ENCODE data around the gene KCNJ9.

The KCNJ9 gene

GRCh38 chr1:160092366-160093068, 11.2 kb downstream of the KCNJ9 start:
- in situ Hi-C loops (cut with HindIII; ENCODE audit: low pct_ligation_motif_present, low sequenced_read_pairs), result no loop called here
- Histone ChIP-seq H3K27me3 (replicated peaks) (no peaks in the 10 kb centered on the region), H3K27ac (no peak overlapping the region), H3K36me3 (replicated peaks) (no peaks in the 10 kb centered on the region), H3K4me3 (ENCODE audit: low read depth, low read length) (no peak overlapping the region)
- TF ChIP-seq CTCF (IDR thresholded peaks at IDR 0.05; ENCODE audit: low read depth, low read length, missing control alignments), result no peak
- DNase-seq, result no peak

GRCh38 chr1:160093069-160093395, 11.7 kb downstream of the KCNJ9 start:
- no peak for TF ChIP-seq CTCF (IDR thresholded peaks at IDR 0.05; ENCODE audit: low read depth, low read length, missing control alignments)
- DNase-seq, result no peak
- H3K4me3 ChIP-seq (ENCODE audit: low read depth, low read length), result no peak overlapping the region
- no peak overlapping the region for H3K27ac ChIP-seq
- H3K36me3 ChIP-seq (replicated peaks), result no peaks in the 10 kb centered on the region
- in situ Hi-C loops (cut with HindIII; ENCODE audit: low pct_ligation_motif_present, low sequenced_read_pairs), result no loop called here
- H3K27me3 ChIP-seq (replicated peaks), result no peaks in the 10 kb centered on the region

- in situ Hi-C loops (cut with HindIII; ENCODE audit: low pct_ligation_motif_present, low sequenced_read_pairs), result no loop called here
- Histone ChIP-seq H3K4me3 (ENCODE audit: low read depth, low read length) (no peak overlapping the region), H3K27ac (no peak overlapping the region), H3K36me3 (replicated peaks) (no peaks in the 10 kb centered on the region), H3K27me3 (replicated peaks) (no peaks in the 10 kb centered on the region)
- no peak for DNase-seq
- no peak for TF ChIP-seq CTCF (IDR thresholded peaks at IDR 0.05; ENCODE audit: low read depth, low read length, missing control alignments)
These were observed 12.4 kb downstream of the KCNJ9 start for GRCh38 chr1:160093624-160094290.

- no peak for DNase-seq
- in situ Hi-C loops (cut with HindIII; ENCODE audit: low pct_ligation_motif_present, low sequenced_read_pairs), result no loop called here
- no peak for TF ChIP-seq CTCF (IDR thresholded peaks at IDR 0.05; ENCODE audit: low read depth, low read length, missing control alignments)
- Histone ChIP-seq H3K36me3 (replicated peaks) (no peaks in the 10 kb centered on the region), H3K27ac (no peak overlapping the region), H3K27me3 (replicated peaks) (no peaks in the 10 kb centered on the region), H3K4me3 (ENCODE audit: low read depth, low read length) (no peak overlapping the region)
These were observed 12.9 kb downstream of the KCNJ9 start for GRCh38 chr1:160094291-160094625.

GRCh38 chr1:160094806-160095205, 13.5 kb downstream of the KCNJ9 start:
- no peak overlapping the region for H3K27ac ChIP-seq
- DNase-seq, result no peak
- no peaks in the 10 kb centered on the region for H3K27me3 ChIP-seq (replicated peaks)
- in situ Hi-C loops (cut with HindIII; ENCODE audit: low pct_ligation_motif_present, low sequenced_read_pairs), result no loop called here
- TF ChIP-seq CTCF (IDR thresholded peaks at IDR 0.05; ENCODE audit: low read depth, low read length, missing control alignments), result no peak
- H3K36me3 ChIP-seq (replicated peaks), result no peaks in the 10 kb centered on the region
- no peak overlapping the region for H3K4me3 ChIP-seq (ENCODE audit: low read depth, low read length)
